NCI-H526 treated with DMSO at 0.1 percent for 48 hours (cell line): ENCODE data around the gene COMMD6.

Source experiments
- DNase-seq: peaks from one replicate; lab custom pipeline; 2025; lab: John Stamatoyannopoulos, UW

Gene COMMD6

DNA sequence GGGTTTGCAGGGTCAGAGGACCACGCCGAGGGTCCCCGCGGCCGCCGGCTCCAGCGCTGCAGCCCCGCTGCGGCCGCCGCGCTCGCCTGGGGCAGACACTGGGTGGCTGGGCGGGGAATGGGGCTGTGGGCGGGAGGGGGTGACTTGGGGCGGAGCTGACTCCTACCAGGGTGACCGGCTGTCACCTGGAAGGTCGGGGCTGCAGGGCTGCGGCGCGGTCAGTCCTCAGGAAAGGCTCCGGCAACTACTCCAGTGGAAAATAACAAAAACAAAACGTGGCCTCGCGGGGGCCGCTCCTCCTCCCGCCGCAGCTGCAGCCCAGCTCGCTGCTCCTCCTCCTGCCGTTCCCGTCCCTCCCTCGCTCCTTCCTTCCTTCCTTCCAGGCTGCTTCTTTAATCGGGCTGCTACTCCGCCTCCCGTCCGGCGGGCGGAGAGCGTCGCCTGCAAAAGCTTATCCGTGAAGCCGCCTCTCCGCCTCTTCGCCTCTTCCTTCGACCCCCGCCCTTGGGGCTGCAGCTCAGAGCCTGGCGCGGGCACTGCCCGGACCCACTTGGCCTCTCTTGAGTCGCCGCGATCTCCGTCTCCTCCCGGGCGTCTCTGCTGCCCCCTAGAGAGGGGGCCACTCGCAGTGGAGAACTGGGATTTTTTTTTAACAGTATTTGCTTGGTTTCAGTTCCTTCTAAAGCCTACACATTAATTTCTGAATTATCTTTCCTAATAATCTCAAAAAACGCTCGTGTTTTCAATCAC, 55.4 kb downstream of the COMMD6 start, which contains the start of gene TBC1D4:
TSS of gene TBC1D4 (minus strand) at position 100 of the 750 bp plus-strand sequence. CDS start 402 bp downstream, outside the sequence.
- peak; percentile 96 for DNase-seq

DNA sequence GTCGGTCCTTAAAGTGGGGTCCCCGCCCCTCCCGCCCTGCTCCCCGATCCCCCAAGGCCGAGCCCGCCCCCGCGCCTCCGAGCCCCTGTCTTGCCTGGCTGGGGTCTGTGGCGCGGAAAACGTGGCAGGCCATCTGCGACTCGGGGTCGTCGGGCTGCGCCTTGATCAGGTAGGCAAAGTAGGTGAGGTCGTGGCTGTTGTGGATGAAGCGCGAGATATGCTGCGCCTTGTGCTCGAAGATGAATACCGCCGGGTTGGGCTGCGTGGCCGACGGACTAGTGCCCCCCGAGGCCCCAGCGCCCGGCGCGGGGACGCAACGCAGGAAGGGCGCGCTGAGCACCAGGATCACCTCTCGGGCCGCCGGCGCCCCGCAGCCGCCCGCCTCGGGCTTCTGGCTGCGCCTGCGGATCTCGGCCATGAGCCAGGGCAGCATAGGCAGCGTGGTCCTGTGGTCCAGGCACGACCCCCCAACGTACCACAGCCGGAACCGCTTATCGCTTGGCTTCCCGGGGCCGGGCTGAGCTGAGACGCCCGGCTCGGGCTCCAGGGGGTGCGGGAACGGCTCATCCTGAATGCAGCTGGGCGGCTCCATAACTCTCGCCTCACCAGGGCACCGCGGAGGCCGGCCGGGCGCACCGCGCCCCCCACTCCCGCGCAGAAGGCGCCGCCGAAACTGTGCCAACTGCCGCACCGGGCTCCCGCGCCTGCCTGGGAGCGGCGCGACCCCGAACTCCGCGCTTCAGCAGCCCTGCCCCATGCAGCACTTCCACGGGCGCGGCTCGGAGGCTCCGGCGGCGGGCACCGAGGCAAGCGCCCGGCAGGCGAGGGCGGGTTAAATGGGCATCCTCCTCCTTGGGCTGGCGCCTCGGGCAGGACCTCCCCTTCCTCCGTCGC, 56.2 kb downstream of the COMMD6 start:
- peak; percentile 86 for DNase-seq

DNA sequence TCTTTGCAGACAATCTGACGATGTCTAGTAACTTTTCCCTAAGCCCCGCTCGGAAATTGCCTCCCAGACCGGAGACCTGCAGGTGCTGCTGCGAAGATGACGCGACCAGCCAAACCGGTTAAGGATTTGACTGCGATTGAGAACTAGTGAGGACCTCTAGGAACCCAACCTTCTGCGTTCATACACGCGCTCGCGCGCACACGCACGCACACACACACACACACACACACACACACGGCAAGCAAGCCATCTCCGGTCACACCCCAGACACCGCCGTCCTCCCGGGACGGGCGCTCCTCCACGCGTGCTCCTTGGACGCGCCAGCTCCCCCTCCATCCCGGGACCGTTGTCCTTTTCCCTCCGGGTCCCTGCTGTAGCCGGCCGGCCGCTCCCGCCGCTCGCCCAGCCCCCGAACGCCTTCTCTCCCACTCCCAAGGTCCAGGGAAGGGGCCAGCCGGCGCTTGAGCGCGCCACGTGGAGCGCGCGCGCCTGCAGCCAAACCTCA, 56.9 kb downstream of the COMMD6 start:
- DNase-seq = peak; percentile 94

DNA sequence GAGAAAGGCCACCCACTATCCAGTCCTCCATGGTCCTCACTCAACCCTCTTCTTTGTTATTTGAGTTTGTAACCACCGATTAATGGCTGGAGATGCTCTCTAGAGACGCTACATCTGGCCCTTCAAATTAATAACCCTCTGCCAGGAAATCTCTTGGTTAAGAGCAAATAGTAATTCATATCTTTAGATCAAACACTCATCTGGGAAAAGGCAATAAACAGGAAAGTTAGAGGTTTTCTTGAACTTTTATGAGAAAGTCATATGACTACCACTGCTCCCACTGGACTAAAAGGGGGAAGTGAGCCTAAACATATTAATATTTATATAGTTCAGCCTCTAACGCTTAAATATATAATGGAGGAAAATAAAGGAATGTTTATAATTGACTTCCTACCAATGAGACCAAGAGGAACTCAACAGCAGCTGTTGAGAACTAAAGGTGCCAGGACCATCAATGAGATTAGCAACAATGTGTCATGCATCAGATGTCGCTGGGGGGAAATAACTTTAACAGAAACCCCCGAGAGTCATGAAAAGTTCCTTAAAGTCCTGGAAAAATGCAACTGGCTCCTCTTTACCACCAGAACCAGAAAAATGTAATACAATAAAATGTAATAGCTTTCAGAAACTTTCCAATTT, 58.4 kb downstream of the COMMD6 start:
- no peak for DNase-seq

DNA sequence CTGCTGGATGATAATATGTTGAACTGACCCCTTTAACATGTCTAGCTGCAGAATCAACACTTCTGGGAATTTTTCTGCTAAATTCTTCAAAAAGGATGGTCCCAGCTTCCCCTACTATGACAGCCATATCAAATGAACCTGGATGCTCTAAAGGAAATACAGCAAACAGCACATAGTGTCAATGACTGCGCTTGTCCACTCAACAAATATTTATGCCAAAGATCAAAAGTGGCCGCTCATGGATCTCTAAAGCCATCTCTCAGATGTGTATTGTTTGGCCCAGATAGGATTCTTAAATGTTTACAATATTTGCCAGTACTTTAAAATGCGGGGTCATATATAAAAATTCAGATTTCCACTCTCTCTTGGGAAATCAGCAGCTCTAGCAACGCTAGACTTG, 59.0 kb downstream of the COMMD6 start:
- no peak for DNase-seq
